ENCODE data around the gene GFOD2. TPM values are rescaled to one million over a fixed set of nuclear protein-coding genes. Genes with fewer than 3 reads are reported as not detected.

The GFOD2 gene
- total RNA-seq, result 14.9 and 19.5 TPM in 2 replicates

DNA sequence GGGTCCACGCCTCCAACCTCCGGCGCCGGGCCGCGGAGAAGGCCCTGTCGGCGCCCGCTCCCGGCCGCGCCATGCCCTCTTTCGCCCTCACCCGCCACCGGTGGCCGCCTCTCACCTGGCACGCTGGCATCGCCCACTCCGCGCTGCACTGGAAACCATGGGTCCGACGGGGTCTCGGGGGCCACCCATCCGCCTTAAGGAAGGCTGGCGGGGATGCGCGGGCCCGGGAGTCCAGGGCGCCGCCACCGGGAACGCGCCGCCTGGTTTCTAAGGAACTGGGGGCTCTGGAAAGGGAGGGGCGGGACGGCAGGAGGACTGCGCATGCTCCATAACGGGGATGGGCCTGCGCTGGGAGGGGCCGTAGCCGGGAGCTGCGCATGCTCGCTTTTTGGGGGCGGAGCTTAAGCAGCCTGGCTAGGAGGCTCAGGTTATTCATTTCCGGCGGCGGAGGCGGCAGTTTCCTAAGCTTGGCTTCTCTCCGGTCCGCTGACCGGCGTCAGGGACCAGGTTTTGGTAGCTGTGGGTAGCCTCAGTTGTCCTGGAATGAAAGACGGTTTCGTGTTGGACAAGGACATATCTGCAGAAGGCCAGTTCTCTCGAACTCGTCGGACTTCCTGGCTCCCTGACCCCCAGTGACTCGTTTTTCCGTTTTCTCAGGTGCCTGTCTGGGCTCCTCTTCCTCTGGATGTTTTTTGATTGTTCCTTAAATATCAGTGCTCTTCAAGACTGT lies at the start of gene GFOD2:
Gene GFOD2 (minus strand): TSS at position 269 of the 730 bp plus-strand sequence. CDS start 33,601 bp downstream, outside the sequence.

GRCh38 chr16:67666559-67667452 lies 52.3 kb downstream of the GFOD2 start, which contains the start of the genes C16orf86 and ENKD1:
C16orf86 (plus strand) TSS chr16:67666814; CDS start chr16:67666971, 157 bp downstream.
ENKD1 (minus strand) TSS chr16:67666750; CDS start chr16:67666442, 308 bp downstream.

GRCh38 chr16:67660564-67661028 lies 58.5 kb downstream of the GFOD2 start, which contains the start of gene PARD6A:
PARD6A (plus strand) TSS chr16:67660960; CDS start chr16:67661039, 79 bp downstream.

GRCh38 chr16:67659675-67660563 lies 59.2 kb downstream of the GFOD2 start, which contains the start of gene ACD:
ACD (minus strand) TSS chr16:67660260; CDS start chr16:67660220, 40 bp downstream.

Other genes with a start within 250 kb of the GFOD2 start
- gene ATP6V0D1, start 238.2 kb downstream of the GFOD2 start, total RNA-seq, result 100 and 107 TPM in 2 replicates
- not detected in 2 replicates for gene AGRP, start 235.8 kb downstream of the GFOD2 start, total RNA-seq
- gene RIPOR1, start 190.5 kb downstream of the GFOD2 start, total RNA-seq, result 64.4 and 104 TPM in 2 replicates
- gene CTCF, start 156.8 kb downstream of the GFOD2 start, total RNA-seq, result 16.6 and 21.2 TPM in 2 replicates
- gene CARMIL2, start 74.2 kb downstream of the GFOD2 start, total RNA-seq, result 0.52 and 0.83 TPM in 2 replicates
- gene ACD, start 59.1 kb downstream of the GFOD2 start, total RNA-seq, result 11.0 and 13.1 TPM in 2 replicates
- 2.2 and 3.0 TPM in 2 replicates for gene PARD6A, start 58.4 kb downstream of the GFOD2 start, total RNA-seq
- gene ENKD1, start 52.6 kb downstream of the GFOD2 start, total RNA-seq, result 14.1 and 18.5 TPM in 2 replicates
- gene C16orf86, start 52.5 kb downstream of the GFOD2 start, total RNA-seq, result 2.7 and 3.3 TPM in 2 replicates
- gene RANBP10, start 87.2 kb upstream of the GFOD2 start, total RNA-seq, result 7.8 and 7.9 TPM in 2 replicates
- 0.78 and 1.0 TPM in 2 replicates for gene TSNAXIP1, start 87.6 kb upstream of the GFOD2 start, total RNA-seq
- 41.7 and 43.2 TPM in 2 replicates for gene THAP11, start 123.0 kb upstream of the GFOD2 start, total RNA-seq
- 119 and 132 TPM in 2 replicates for gene NUTF2, start 127.6 kb upstream of the GFOD2 start, total RNA-seq
- gene CENPT, start 128.4 kb upstream of the GFOD2 start, total RNA-seq, result 23.2 and 28.0 TPM in 2 replicates
- 61.3 and 82.1 TPM in 2 replicates for gene EDC4, start 153.7 kb upstream of the GFOD2 start, total RNA-seq
- not detected in 2 replicates for gene NRN1L, start 165.6 kb upstream of the GFOD2 start, total RNA-seq
- 29.5 and 36.0 TPM in 2 replicates for gene PSKH1, start 173.9 kb upstream of the GFOD2 start, total RNA-seq
- gene CTRL, start 212.5 kb upstream of the GFOD2 start, total RNA-seq, result 0.30 and 0.85 TPM in 2 replicates
- 31.5 and 33.7 TPM in 2 replicates for gene PSMB10, start 217.5 kb upstream of the GFOD2 start, total RNA-seq
- 11.8 and 12.6 TPM in 2 replicates for gene LCAT, start 224.8 kb upstream of the GFOD2 start, total RNA-seq
- gene SLC12A4, start 249.3 kb upstream of the GFOD2 start, total RNA-seq, result 152 and 170 TPM in 2 replicates